ENCODE measurements around the gene PKP2. TPM values are rescaled to one million over a fixed set of nuclear protein-coding genes. Genes with fewer than 3 reads are reported as not detected.
"Not testable (repeated sequence)": the region's sequence is repeated elsewhere in the genome, so short reads cannot be mapped to it uniquely, and the experiment has no call there.

Gene PKP2
- total RNA-seq, 1 experiment from 2014 or later, result 61.1 TPM

DNA sequence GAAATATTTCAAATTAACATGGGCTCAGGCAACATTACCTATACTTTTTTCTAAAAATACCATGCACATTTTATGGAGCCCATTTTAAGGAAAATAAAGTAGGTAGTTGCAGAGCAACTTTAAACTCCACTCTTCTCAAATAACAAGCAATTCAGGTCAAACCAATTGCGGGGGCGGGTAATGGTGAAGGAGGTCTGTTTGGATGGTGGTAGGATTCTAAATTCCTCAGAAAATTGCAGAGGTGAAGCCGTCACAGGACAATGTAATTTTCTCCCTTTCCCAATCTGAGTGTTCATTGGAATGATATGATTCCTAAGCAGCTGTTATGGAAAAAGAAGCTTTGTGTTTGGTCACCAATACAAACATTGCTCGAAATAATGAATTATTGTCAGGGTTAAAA lies 11.6 kb downstream of the PKP2 start:
- intact Hi-C loops (cut with micrococcal nuclease; ENCODE audit: unreplicated experiment), result no loop called here
- BruUV-seq (replicated peaks), result no TSS peak
- TF ChIP-seq, protein P1, sequence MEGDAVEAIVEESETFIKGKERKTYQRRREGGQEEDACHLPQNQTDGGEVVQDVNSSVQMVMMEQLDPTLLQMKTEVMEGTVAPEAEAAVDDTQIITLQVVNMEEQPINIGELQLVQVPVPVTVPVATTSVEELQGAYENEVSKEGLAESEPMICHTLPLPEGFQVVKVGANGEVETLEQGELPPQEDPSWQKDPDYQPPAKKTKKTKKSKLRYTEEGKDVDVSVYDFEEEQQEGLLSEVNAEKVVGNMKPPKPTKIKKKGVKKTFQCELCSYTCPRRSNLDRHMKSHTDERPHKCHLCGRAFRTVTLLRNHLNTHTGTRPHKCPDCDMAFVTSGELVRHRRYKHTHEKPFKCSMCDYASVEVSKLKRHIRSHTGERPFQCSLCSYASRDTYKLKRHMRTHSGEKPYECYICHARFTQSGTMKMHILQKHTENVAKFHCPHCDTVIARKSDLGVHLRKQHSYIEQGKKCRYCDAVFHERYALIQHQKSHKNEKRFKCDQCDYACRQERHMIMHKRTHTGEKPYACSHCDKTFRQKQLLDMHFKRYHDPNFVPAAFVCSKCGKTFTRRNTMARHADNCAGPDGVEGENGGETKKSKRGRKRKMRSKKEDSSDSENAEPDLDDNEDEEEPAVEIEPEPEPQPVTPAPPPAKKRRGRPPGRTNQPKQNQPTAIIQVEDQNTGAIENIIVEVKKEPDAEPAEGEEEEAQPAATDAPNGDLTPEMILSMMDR (IDR thresholded peaks at IDR 0.05; ENCODE audit: unreplicated experiment), result no peak
- peaks cover 28% of the 10 kb centered on the region for H3K4me1 Mint-ChIP-seq (ENCODE audit: low read depth, unreplicated experiment)
- CTCF ChIA-PET, result interaction anchor here (0.6 kb wide), 1 partner anchor 130 kb away, joined by 4 read pairs; no protein-coding TSS in a partner anchor
- H3K36me3 Mint-ChIP-seq (ENCODE audit: insufficient read depth, unreplicated experiment), result peaks cover 4% of the 10 kb centered on the region
- H3K27ac Mint-ChIP-seq (ENCODE audit: unreplicated experiment), result no peak overlapping the region
- no peak for DNase-seq
- no peak overlapping the region for H3K4me3 Mint-ChIP-seq (ENCODE audit: low read depth, unreplicated experiment)
- no peaks in the 10 kb centered on the region for H3K27me3 Mint-ChIP-seq (ENCODE audit: unreplicated experiment)
- no peaks in the 10 kb centered on the region for H3K9me3 Mint-ChIP-seq (ENCODE audit: low read depth, unreplicated experiment)

DNA sequence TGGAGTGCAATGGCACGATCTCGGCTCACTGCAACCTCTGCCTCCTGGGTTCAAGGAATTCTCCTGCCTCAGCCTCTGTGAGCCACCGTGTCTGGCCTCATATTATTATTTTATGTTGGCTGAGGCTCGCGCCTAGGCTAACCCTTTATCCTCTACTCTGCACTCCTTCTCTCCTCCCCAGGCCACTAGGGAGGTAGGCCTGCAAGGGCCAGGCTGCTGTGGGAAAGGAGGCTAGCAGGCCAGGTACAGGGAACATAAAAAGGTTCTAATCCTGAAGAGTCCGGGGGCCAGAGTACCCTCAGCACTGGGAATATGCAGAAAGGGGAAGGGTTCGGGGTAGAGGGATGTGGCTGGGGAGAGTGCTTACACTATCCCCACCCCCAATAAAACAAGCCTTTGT lies 14.9 kb downstream of the PKP2 start:
- Mint-ChIP-seq H3K27ac (ENCODE audit: unreplicated experiment) (no peak overlapping the region), H3K27me3 (ENCODE audit: unreplicated experiment) (no peaks in the 10 kb centered on the region), H3K4me3 (ENCODE audit: low read depth, unreplicated experiment) (no peak overlapping the region), H3K36me3 (ENCODE audit: insufficient read depth, unreplicated experiment) (peaks cover 5% of the 10 kb centered on the region), H3K4me1 (ENCODE audit: low read depth, unreplicated experiment) (peaks cover 17% of the 10 kb centered on the region), H3K9me3 (ENCODE audit: low read depth, unreplicated experiment) (peaks cover 2% of the 10 kb centered on the region)
- DNase-seq, result no peak
- intact Hi-C loops (cut with micrococcal nuclease; ENCODE audit: unreplicated experiment), result no loop called here
- no TSS peak for BruUV-seq (replicated peaks)
- TF ChIP-seq, protein P1 (IDR thresholded peaks at IDR 0.05; ENCODE audit: unreplicated experiment), result no peak
- CTCF ChIA-PET, result no interaction called here

DNA sequence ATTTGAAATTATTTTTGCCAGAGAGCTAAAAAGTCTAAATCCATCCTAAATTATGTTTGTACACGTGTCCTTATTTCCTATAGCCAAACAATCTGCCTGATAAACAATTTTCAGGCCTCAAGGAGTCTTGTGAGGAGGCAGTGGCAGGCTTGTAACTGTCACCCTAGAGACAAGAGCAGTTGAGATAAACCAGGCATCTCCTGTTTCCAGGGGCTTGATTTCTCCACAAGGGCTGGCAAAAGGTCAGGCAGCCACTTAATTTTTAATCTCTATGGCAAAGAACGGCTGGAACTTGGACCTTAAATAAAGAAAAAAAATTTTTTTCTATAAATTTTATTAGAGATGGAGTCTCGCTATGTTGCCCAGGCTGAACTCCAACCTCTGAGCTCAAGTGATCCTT lies 15.5 kb downstream of the PKP2 start:
- peaks cover 20% of the 10 kb centered on the region for H3K4me1 Mint-ChIP-seq (ENCODE audit: low read depth, unreplicated experiment)
- no peak for DNase-seq
- CTCF ChIA-PET, result no interaction called here
- BruUV-seq (replicated peaks), result no TSS peak
- TF ChIP-seq, protein P1 (IDR thresholded peaks at IDR 0.05; ENCODE audit: unreplicated experiment), result no peak
- peaks cover 2% of the 10 kb centered on the region for H3K9me3 Mint-ChIP-seq (ENCODE audit: low read depth, unreplicated experiment)
- intact Hi-C loops (cut with micrococcal nuclease; ENCODE audit: unreplicated experiment), result no loop called here
- peaks cover 9% of the 10 kb centered on the region for H3K36me3 Mint-ChIP-seq (ENCODE audit: insufficient read depth, unreplicated experiment)
- H3K27ac Mint-ChIP-seq (ENCODE audit: unreplicated experiment), result no peak overlapping the region
- H3K4me3 Mint-ChIP-seq (ENCODE audit: low read depth, unreplicated experiment), result no peak overlapping the region
- H3K27me3 Mint-ChIP-seq (ENCODE audit: unreplicated experiment), result no peaks in the 10 kb centered on the region

DNA sequence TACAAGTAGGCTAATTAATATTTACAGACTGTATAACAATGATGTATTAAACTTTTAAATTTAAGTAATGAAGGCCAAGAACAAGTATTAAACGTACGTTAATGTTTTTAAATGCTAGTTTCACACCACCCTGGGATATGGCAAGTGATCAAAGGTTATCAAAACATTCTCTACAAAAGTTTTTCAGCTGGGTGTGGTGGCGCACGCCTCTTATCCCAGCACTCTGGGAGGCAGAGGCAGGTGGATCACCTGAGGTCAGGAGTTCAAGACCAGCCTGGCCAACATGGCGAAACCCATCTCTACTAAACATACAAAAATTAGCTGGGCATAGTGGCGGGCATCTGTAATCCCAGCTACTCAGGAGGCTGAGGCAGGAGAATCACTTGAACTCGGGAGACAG lies 17.5 kb downstream of the PKP2 start:
- intact Hi-C loops (cut with micrococcal nuclease; ENCODE audit: unreplicated experiment); DNase-seq; CTCF ChIA-PET; BruUV-seq (replicated peaks); H3K27ac Mint-ChIP-seq (ENCODE audit: unreplicated experiment); H3K9me3 Mint-ChIP-seq (ENCODE audit: low read depth, unreplicated experiment); H3K27me3 Mint-ChIP-seq (ENCODE audit: unreplicated experiment); H3K4me3 Mint-ChIP-seq (ENCODE audit: low read depth, unreplicated experiment): not testable (repeated sequence)
- peaks cover 27% of the 10 kb centered on the region for H3K4me1 Mint-ChIP-seq (ENCODE audit: low read depth, unreplicated experiment)
- H3K36me3 Mint-ChIP-seq (ENCODE audit: insufficient read depth, unreplicated experiment), result peaks cover 13% of the 10 kb centered on the region

DNA sequence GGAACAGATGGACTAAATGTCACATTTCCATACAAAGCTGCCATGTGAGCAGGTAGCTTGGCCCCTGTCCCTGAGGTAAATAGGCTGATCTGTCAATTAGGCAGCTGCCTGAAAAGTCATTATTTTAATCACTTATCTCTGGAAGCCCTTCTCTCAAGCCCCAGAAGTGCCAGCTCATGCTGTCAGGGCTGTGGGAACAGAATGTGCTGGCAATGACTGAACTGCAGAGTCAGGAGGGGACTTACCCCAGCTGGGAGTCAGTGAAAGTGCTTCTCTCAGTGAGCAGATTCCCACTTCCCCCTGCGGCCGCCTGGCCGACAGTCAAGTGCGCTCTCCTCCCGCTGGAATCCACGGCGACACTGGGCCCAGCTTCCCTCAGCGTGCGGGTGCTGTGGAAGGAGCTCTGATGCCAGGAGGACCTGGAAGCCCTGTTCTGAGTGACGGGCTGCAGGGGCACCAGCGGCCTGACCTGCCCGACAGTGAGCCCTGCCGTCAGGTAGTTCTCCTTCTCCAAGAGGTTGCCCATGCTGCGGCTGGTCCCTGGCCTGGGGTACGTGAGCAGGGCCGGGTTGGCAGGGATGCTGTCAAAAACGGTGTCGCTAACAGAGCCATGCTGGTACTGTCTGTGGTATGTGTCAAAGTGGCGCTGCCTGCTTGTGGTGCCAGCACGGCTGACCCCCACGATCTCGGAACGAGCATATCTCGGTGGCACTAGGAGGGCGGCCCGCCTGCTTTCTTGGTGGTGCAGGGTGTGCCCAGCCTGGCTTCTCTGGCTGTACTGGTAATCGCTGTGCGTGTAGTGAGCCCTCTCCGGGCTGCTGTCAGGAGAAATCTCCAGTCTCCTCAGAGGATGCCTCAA lies 18.7 kb downstream of the PKP2 start:
- intact Hi-C loops (cut with micrococcal nuclease; ENCODE audit: unreplicated experiment), result no loop called here
- H3K4me3 Mint-ChIP-seq (ENCODE audit: low read depth, unreplicated experiment), result no peak overlapping the region
- BruUV-seq (replicated peaks), result no TSS peak
- TF ChIP-seq, protein P1 (IDR thresholded peaks at IDR 0.05; ENCODE audit: unreplicated experiment), result no peak
- no peak overlapping the region for H3K27ac Mint-ChIP-seq (ENCODE audit: unreplicated experiment)
- H3K27me3 Mint-ChIP-seq (ENCODE audit: unreplicated experiment), result no peaks in the 10 kb centered on the region
- CTCF ChIA-PET, result interaction anchor here (0.9 kb wide), 1 partner anchor 10 kb away, joined by 5 read pairs; no protein-coding TSS in a partner anchor
- peaks cover 2% of the 10 kb centered on the region for H3K9me3 Mint-ChIP-seq (ENCODE audit: low read depth, unreplicated experiment)
- peaks cover 13% of the 10 kb centered on the region for H3K36me3 Mint-ChIP-seq (ENCODE audit: insufficient read depth, unreplicated experiment)
- H3K4me1 Mint-ChIP-seq (ENCODE audit: low read depth, unreplicated experiment), result peaks cover 27% of the 10 kb centered on the region
- no peak for DNase-seq

Data from Calu3 (cell line).